Peyer's patch (tissue), 4 donors: ENCODE data around the gene MTFR2. TPM values are rescaled to one million over a fixed set of nuclear protein-coding genes. Genes with fewer than 3 reads are reported as not detected.
"Not testable (repeated sequence)": the region's sequence is repeated elsewhere in the genome, so short reads cannot be mapped to it uniquely, and the experiment has no call there.

ENCODE experiments used
- DNase-seq, 3 donors: peaks; one replicate each; pipeline ENCODE4 v3.0.0-alpha.2; 2017 to 2019
- H3K27ac ChIP-seq, 4 donors: fragments of 200-600 bp; sonication (generic); one replicate each; pipeline ENCODE4 v1.5.1; 2016 to 2019
- H3K27me3 ChIP-seq, 2 donors: fragments of 200-600 bp; sonication (generic); one replicate each; pipeline ENCODE4 v1.5.1; 2019
- H3K36me3 ChIP-seq, 3 donors: fragments of 200-600 bp; sonication (generic); one replicate each; pipeline ENCODE4 v1.5.1; 2016 to 2019
- H3K4me1 ChIP-seq, 4 donors: fragments of 200-600 bp; sonication (generic); one replicate each; pipeline ENCODE4 v1.5.1; 2016 to 2019
- H3K4me3 ChIP-seq, 4 donors: fragments of 200-600 bp; sonication (generic); 1 replicate in 3 of 4; 2 replicates in 1 of 4; pipeline ENCODE4 v1.5.1; 2016 to 2019; ENCODE audit warnings: mild to moderate bottlenecking in 1 of 4
- H3K9me3 ChIP-seq, 4 donors: fragments of 200-600 bp; sonication (generic); one replicate each; pipeline ENCODE4 v1.5.1; 2016 to 2019; ENCODE audit warnings: mild to moderate bottlenecking in 1 of 4
- POLR2A ChIP-seq, 2 donors: fragments of 450-650 bp; IDR thresholded peaks; one replicate each; pipeline ENCODE4 v1.5.1; 2017; ENCODE audit warnings: antibody characterized with exemption in 2 of 2, mild to moderate bottlenecking in 2 of 2, moderate library complexity in 2 of 2
- total RNA-seq, 4 donors: library from RNA; depleted of rRNA; stranded (reverse); fragments of >200 nt; gene quantifications; one replicate each; pipeline ENCODE4 v1.1.0, GENCODE V29; 2016
- TF ChIP-seq, protein P1 (sequence below), 6 experiments: fragments of 450-650 bp in 4 of 6; fragments of 200-600 bp in 2 of 6; sonication (generic) in 1 of 6; IDR thresholded peaks; one replicate each; pipeline ENCODE4 v1.5.1; 2017 to 2019; ENCODE audit warnings: antibody characterized with exemption in 6 of 6, mild to moderate bottlenecking in 3 of 6, moderate library complexity in 1 of 6

The MTFR2 gene
- total RNA-seq, 4 donors from 2014 or later: 2.1 to 5.0 (median 2.7) TPM; not detected in 1

DNA sequence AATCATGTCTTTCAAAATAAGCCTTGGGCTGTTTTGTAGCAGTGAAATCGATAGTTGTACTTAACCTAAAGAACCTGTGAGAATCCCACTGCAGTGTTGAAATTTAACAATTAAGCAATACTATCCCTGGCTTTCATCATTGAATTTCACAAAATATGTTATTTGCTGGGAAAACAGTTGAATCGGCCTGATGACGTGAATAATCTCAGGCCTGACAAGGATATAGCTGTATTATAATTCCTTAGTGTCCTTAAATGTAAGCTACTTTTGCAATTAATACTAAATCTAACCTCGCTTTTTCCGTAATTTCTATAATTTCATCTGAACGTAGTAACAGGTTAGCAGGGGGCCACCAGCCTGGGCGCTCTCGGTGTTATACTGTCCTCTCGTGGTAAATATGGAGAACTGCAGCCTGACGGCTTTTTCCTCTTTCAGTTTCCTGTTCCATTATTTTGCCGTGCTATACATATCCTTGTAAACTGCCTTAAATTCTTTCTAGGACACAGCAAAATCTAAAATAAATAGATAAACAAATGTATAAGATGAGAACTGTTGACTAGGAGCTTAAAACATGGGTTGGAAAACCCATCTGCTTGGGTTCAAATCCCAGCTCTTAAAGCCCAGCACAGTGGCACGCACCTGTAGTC, 24.0 kb downstream of the MTFR2 start:
- peak in 2 of 3 donors; percentile 54 to 78 for DNase-seq
- H3K4me3 ChIP-seq: peak overlapping the region; percentile 2 to 45 (median 28)
- peaks cover 0 to 12% (median 0%) of the 10 kb centered on the region in 4 donors for H3K4me1 ChIP-seq
- no peaks in the 10 kb centered on the region for H3K9me3 ChIP-seq
- H3K27ac ChIP-seq: peak overlapping the region in 2 of 4 donors; percentile 21 to 38
- TF ChIP-seq, protein P1, sequence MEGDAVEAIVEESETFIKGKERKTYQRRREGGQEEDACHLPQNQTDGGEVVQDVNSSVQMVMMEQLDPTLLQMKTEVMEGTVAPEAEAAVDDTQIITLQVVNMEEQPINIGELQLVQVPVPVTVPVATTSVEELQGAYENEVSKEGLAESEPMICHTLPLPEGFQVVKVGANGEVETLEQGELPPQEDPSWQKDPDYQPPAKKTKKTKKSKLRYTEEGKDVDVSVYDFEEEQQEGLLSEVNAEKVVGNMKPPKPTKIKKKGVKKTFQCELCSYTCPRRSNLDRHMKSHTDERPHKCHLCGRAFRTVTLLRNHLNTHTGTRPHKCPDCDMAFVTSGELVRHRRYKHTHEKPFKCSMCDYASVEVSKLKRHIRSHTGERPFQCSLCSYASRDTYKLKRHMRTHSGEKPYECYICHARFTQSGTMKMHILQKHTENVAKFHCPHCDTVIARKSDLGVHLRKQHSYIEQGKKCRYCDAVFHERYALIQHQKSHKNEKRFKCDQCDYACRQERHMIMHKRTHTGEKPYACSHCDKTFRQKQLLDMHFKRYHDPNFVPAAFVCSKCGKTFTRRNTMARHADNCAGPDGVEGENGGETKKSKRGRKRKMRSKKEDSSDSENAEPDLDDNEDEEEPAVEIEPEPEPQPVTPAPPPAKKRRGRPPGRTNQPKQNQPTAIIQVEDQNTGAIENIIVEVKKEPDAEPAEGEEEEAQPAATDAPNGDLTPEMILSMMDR (IDR thresholded peaks at IDR 0.05): peak; percentile 97 to 100 (median 100)
- no peak for TF ChIP-seq POLR2A (IDR thresholded peaks at IDR 0.05)
- H3K27me3 ChIP-seq: no peaks in the 10 kb centered on the region
- no peaks in the 10 kb centered on the region for H3K36me3 ChIP-seq

DNA sequence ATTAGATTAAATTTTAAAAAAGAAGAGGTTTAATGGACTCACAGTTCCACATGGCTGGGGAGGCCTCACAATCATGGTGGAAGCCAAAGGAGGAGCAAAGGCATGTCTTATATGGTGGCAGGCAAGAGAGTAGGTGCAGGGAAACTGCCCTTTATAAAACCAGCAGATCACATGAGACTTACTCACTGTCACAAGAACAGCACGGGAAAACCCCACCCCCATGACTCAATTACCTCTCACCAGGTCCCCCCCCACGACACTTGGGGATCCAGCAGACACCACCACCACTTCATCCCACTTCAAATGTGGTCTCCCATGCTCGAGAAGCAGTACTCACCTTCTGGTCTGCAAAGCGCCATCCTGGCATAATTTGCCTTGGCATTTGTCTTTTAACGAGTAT, 24.6 kb downstream of the MTFR2 start:
- H3K9me3 ChIP-seq: no peaks in the 10 kb centered on the region
- peak overlapping the region in 1 of 4 donors; percentile 45 for H3K4me3 ChIP-seq
- no peaks in the 10 kb centered on the region for H3K36me3 ChIP-seq
- TF ChIP-seq, protein P1 (IDR thresholded peaks at IDR 0.05): no peak
- no peak for TF ChIP-seq POLR2A (IDR thresholded peaks at IDR 0.05)
- H3K4me1 ChIP-seq: peaks cover 0 to 12% (median 0%) of the 10 kb centered on the region in 4 donors
- no peak for DNase-seq
- no peak overlapping the region for H3K27ac ChIP-seq
- no peaks in the 10 kb centered on the region for H3K27me3 ChIP-seq

DNA sequence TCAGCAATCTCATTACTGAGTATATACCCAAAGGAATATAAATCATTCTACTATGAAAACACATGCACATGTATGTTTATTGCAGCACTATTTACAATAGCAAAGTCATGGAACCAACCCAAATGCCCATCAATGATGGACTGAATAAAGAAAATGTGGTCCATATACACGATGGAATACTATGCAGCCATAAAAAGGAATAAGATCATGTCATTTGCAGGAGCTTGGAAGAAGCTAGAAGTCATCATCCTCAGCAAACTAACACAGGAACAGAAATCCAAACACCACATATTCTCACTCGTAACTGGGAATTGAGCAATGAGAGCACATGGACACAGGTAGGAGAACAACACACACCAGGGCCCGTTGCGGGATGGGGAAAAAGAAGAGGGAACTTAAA, 25.1 kb downstream of the MTFR2 start:
- not testable (repeated sequence) for DNase-seq, H3K9me3 ChIP-seq, H3K4me3 ChIP-seq, H3K27ac ChIP-seq, H3K36me3 ChIP-seq, H3K27me3 ChIP-seq
- H3K4me1 ChIP-seq: peaks cover 0 to 12% (median 0%) of the 10 kb centered on the region in 4 donors

DNA sequence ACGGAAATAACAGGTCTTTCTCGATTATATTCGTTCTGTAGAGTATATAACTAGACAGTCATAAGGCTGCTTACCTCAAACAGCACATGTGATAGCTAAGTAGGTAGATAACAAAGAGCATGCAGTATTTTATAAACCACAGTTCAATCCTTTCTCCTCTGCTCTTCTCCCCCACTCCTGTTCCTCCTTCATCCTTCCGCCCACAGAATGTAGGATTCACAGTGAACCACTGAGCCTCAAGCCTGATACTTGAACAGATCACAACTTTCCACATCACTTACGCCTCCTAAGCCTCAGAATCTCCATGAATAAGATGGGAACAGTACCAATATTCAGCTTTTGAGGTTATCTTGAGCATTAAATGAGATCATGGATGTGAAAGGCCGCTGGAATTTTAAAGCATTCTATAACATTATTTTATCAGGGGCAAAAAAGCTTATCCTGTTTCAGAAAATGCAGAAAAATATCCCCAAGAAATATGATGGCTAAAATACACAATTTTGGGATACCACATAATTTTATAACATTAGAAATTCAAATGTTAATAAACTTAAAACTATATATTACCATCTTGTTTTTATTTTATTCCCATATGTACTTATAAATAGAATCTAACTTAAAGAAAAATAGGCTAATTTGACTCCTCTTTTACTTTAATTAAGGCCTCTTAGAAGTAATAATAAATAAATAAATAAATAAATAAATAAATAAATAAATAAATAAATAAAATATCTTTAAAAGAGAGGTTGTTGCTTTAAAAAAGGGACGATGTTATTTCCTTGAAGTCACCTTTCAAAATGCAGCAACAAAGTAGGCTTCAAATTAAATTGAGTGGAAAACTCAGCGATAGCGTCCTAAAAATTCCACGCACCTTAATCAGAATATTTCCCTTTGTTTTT, 33.4 kb downstream of the MTFR2 start:
- Histone ChIP-seq H3K27me3 (no peaks in the 10 kb centered on the region), H3K27ac (no peak overlapping the region), H3K4me1 (no peaks in the 10 kb centered on the region), H3K36me3 (no peaks in the 10 kb centered on the region), H3K9me3 (no peaks in the 10 kb centered on the region), H3K4me3 (no peak overlapping the region)
- DNase-seq: no peak
- no peak for TF ChIP-seq POLR2A (IDR thresholded peaks at IDR 0.05)
- TF ChIP-seq, protein P1 (IDR thresholded peaks at IDR 0.05): no peak

DNA sequence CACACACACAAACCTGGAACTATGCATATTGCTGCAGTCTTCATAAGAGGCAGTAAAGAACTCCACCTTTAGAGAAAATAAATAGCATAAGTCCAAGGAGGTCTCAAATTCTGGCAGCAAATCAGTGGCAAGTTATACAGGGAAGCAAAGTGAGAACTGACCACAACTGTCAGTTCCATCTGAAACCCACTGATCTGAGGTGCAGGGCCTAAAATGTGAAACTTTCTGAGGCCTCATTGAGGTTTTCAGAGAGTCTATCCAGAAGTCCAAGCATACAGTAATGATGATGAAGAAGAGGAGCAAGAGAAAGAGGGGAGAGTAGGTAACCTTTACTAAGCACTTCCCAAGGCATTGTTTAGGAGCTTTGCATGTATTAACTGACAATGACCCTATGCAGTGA, 36.3 kb downstream of the MTFR2 start:
- Histone ChIP-seq H3K27me3 (no peaks in the 10 kb centered on the region), H3K36me3 (no peaks in the 10 kb centered on the region), H3K4me1 (no peaks in the 10 kb centered on the region), H3K9me3 (no peaks in the 10 kb centered on the region), H3K4me3 (no peak overlapping the region), H3K27ac (no peak overlapping the region)
- no peak for DNase-seq
- TF ChIP-seq, protein P1 (IDR thresholded peaks at IDR 0.05): no peak
- TF ChIP-seq POLR2A (IDR thresholded peaks at IDR 0.05): no peak

DNA sequence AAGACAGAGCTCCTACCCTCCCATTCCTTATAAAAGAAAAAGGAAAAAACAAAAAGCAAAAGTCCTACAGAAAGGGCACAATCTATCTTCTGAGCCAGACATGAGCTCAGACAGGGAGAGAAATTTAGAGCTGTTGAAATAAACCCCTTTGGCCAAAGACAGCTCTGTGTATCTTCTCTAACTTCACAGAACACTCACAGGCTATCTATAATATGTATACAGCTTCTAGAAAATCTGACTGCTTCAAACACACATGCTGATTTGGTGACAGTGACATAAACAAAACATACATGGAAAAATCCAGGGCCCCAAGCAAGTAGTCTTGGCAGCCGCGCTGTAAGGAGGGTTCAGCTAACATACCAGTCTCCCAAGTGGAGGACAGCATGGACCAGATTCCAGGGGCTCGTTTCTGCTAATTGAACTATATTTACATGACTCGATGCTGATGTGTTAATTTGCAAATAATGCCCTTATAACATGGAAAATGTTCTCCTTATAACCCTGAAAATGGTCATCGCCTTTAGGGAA, 37.0 kb downstream of the MTFR2 start:
- DNase-seq: no peak
- Histone ChIP-seq H3K4me1 (no peaks in the 10 kb centered on the region), H3K27me3 (no peaks in the 10 kb centered on the region), H3K9me3 (no peaks in the 10 kb centered on the region), H3K27ac (no peak overlapping the region), H3K4me3 (no peak overlapping the region), H3K36me3 (no peaks in the 10 kb centered on the region)
- no peak for TF ChIP-seq POLR2A (IDR thresholded peaks at IDR 0.05)
- TF ChIP-seq, protein P1 (IDR thresholded peaks at IDR 0.05): no peak
